OCI-LY7 (cell line): ENCODE results near the gene PDZD2. TPM values are rescaled to one million over a fixed set of nuclear protein-coding genes. Genes with fewer than 3 reads are reported as not detected.

ENCODE experiments used
- BruUV-seq: library from RNA; stranded (reverse); fragments of 400-500 nt; replicated peaks from 2 replicates; lab custom pipeline; 2021; lab: Mats Ljungman, UMichigan
- CTCF ChIA-PET: fragments of 300-600 bp; sonication (Branson Sonifier 250); formaldehyde crosslinking; loops from one replicate; lab custom pipeline; 2022; ENCODE audit warnings: antibody characterized with exemption; ENCODE audit not compliant: unreplicated experiment; lab: Charles Lee
- POLR2A ChIA-PET: fragments of 300-600 bp; sonication (Branson Sonifier 250); formaldehyde crosslinking; loops from one replicate; lab custom pipeline; 2022; ENCODE audit warnings: antibody characterized with exemption; lab: Charles Lee
- DNase-seq: peaks from one replicate; pipeline ENCODE4 v3.0.0-alpha.2; 2015; ENCODE audit warnings: low spot score
- H2AFZ ChIP-seq: fragments of 200-600 bp; sonication (generic), shearing (Covaris generic); 2 replicates; pipeline ENCODE4 v1.6.1; 2014; ENCODE audit warnings: mild to moderate bottlenecking, antibody characterized with exemption, low read length, moderate library complexity
- H3K27ac ChIP-seq: fragments of 200-600 bp; sonication (generic); 2 replicates; pipeline ENCODE4 v1.5.1; 2014; ENCODE audit warnings: mixed run types, low read depth, mild to moderate bottlenecking, moderate library complexity, low read length, inconsistent platforms; ENCODE audit not compliant: poor library complexity, severe bottlenecking
- H3K36me3 ChIP-seq: fragments of 200-600 bp; sonication (generic); 2 replicates; pipeline ENCODE4 v1.6.1; 2014; ENCODE audit warnings: mild to moderate bottlenecking, antibody characterized with exemption, low read length, moderate library complexity, mixed read lengths; ENCODE audit not compliant: insufficient read depth
- H3K4me1 ChIP-seq: fragments of 200-600 bp; sonication (generic); 2 replicates; pipeline ENCODE4 v1.5.1; 2014; ENCODE audit warnings: mild to moderate bottlenecking, low read length; ENCODE audit not compliant: insufficient read depth, poor library complexity, severe bottlenecking
- H3K4me2 ChIP-seq: fragments of 200-600 bp; sonication (generic); 2 replicates; pipeline ENCODE4 v1.6.1; 2014; ENCODE audit warnings: mild to moderate bottlenecking, low read length
- H3K4me3 ChIP-seq: fragments of 200-600 bp; sonication (generic); 2 replicates; pipeline ENCODE4 v1.5.1; 2014; ENCODE audit warnings: mild to moderate bottlenecking, low read depth, low read length; ENCODE audit not compliant: poor library complexity, severe bottlenecking
- H3K79me2 ChIP-seq: fragments of 200-600 bp; sonication (generic); 2 replicates; pipeline ENCODE4 v1.6.1; 2016; ENCODE audit warnings: low read depth, mild to moderate bottlenecking, low read length, moderate library complexity, mixed read lengths; ENCODE audit not compliant: insufficient read depth
- H3K9me2 ChIP-seq: fragments of 200-600 bp; sonication (generic); 2 replicates; pipeline ENCODE4 v1.6.1; 2016; ENCODE audit warnings: mild to moderate bottlenecking, low read length, mixed read lengths; ENCODE audit not compliant: insufficient read depth
- H3K9me3 ChIP-seq: fragments of 200-600 bp; sonication (generic); 2 replicates; pipeline ENCODE4 v1.6.1; 2014; ENCODE audit warnings: mild to moderate bottlenecking, mixed run types, low read length, mixed read lengths
- H4K20me1 ChIP-seq: fragments of 200-600 bp; sonication (generic); 2 replicates; pipeline ENCODE4 v1.6.1; 2014; ENCODE audit warnings: mild to moderate bottlenecking, antibody characterized with exemption, low read length, moderate library complexity, mixed read lengths; ENCODE audit not compliant: insufficient read depth
- CTCF ChIP-seq: fragments of 200-600 bp; sonication (generic); conservative IDR thresholded peaks from 2 replicates; pipeline ENCODE4 v1.5.1; 2014; ENCODE audit warnings: mild to moderate bottlenecking, antibody characterized with exemption, low read length, moderate library complexity, mixed read lengths
- EZH2phosphoT487 ChIP-seq: fragments of 200-600 bp; sonication (generic); IDR thresholded peaks from 2 replicates; pipeline ENCODE4 v1.6.1; 2018; ENCODE audit warnings: low read depth, borderline replicate concordance, mild to moderate bottlenecking, mixed run types, antibody characterized with exemption, low read length, moderate library complexity, mixed read lengths
- intact Hi-C: fragments of 100-400 bp; cut with micrococcal nuclease; formaldehyde crosslinking; loops from one replicate; pipeline ENCODE4 v1.10.0; 2022; ENCODE audit not compliant: unreplicated experiment
- total RNA-seq, 2 experiments: library from RNA; depleted of rRNA in 1 of 2; stranded (reverse); fragments of >200 nt in 1 of 2; shearing (Covaris generic) in 1 of 2; gene quantifications; 2 replicates each; pipeline ENCODE4 v1.2.3, GENCODE V29; 2014 to 2022

Gene PDZD2
- total RNA-seq, 2 experiments from 2014 or later: 8.6 to 10.6 TPM

DNA sequence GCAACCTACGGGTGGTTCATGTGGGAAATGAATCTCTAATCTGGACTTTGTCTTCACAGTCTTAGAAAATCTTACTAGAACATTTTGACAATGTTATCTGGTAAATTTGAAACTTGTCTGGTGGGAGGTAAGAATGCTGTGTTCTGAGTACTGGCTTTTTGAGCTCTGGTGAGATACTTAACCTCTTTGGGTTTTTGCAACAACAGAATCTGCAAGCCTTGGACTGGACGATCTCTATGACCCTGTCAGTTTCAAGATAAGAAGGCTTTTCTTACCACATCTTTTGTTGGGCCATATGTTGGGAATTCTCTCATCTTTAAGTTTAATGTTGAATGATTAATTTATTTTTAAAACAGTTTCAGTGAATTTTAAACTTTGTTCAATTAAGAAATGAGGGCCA, 422.3 kb downstream of the PDZD2 start:
- TF ChIP-seq CTCF: no peak
- no peak for TF ChIP-seq EZH2phosphoT487
- no peaks in the 10 kb centered on the region for H3K79me2 ChIP-seq
- no peaks in the 10 kb centered on the region for H3K9me2 ChIP-seq
- ChIA-PET CTCF (no interaction called here), POLR2A (interaction anchor here (0.9 to 1.1 kb wide), 2 partner anchors 13 to 47 kb away, joined by 3 to 4 read pairs; no protein-coding TSS in a partner anchor)
- H3K4me1 ChIP-seq: no peaks in the 10 kb centered on the region
- H3K4me3 ChIP-seq: no peak overlapping the region
- H3K27ac ChIP-seq: no peak overlapping the region
- no peak overlapping the region for H2AFZ ChIP-seq
- intact Hi-C loops: no loop called here
- no peak overlapping the region for H3K4me2 ChIP-seq
- peaks cover 24% of the 10 kb centered on the region for H3K36me3 ChIP-seq
- DNase-seq: no peak
- BruUV-seq: no TSS peak
- H3K9me3 ChIP-seq: no peaks in the 10 kb centered on the region
- H4K20me1 ChIP-seq: no peaks in the 10 kb centered on the region

GRCh38 chr5:32066448-32066847, 427.5 kb downstream of the PDZD2 start:
- BruUV-seq: no TSS peak
- Histone ChIP-seq H3K9me3 (no peaks in the 10 kb centered on the region), H2AFZ (no peak overlapping the region), H3K36me3 (0 out of 2 replicates have a peak, but pooled peaks cover 6% of the 10 kb centered on the region), H3K27ac (no peak overlapping the region), H3K4me2 (no peak overlapping the region), H3K4me1 (no peaks in the 10 kb centered on the region), H3K4me3 (no peak overlapping the region), H3K9me2 (no peaks in the 10 kb centered on the region), H3K79me2 (no peaks in the 10 kb centered on the region), H4K20me1 (no peaks in the 10 kb centered on the region)
- CTCF ChIA-PET: no interaction called here
- no peak for DNase-seq
- POLR2A ChIA-PET: interaction anchor here (0.6 to 0.7 kb wide), 3 partner anchors 37 to 205 kb away, joined by 3 read pairs; no protein-coding TSS in a partner anchor
- TF ChIP-seq CTCF (no peak), EZH2phosphoT487 (no peak)
- intact Hi-C loops: no loop called here

- no peaks in the 10 kb centered on the region for H3K36me3 ChIP-seq
- intact Hi-C loops: no loop called here
- H3K27ac ChIP-seq: no peak overlapping the region
- no peaks in the 10 kb centered on the region for H3K4me1 ChIP-seq
- CTCF ChIA-PET: no interaction called here
- H3K79me2 ChIP-seq: no peaks in the 10 kb centered on the region
- H3K9me3 ChIP-seq: no peaks in the 10 kb centered on the region
- TF ChIP-seq EZH2phosphoT487: no peak
- no peak overlapping the region for H3K4me2 ChIP-seq
- H3K9me2 ChIP-seq: no peaks in the 10 kb centered on the region
- H4K20me1 ChIP-seq: no peaks in the 10 kb centered on the region
- no TSS peak for BruUV-seq
- H2AFZ ChIP-seq: no peak overlapping the region
- POLR2A ChIA-PET: interaction anchor here (0.6 kb wide), 1 partner anchor 39 kb away, joined by 3 read pairs; no protein-coding TSS in a partner anchor
- DNase-seq: no peak
- no peak overlapping the region for H3K4me3 ChIP-seq
Observed at GRCh38 chr5:32067774-32068470, 429.0 kb downstream of the PDZD2 start.
